GM23338 (cell line): ENCODE data around the gene ME2. TPM values are rescaled to one million over a fixed set of nuclear protein-coding genes. Genes with fewer than 3 reads are reported as not detected.

Experiments
- ATAC-seq: fragments of 200-7000 bp; cut with Tn5 transposase; 3 replicates; pipeline ENCODE4 v1.9.1; 2020
- DNase-seq: peaks from one replicate; pipeline ENCODE4 v3.0.0-alpha.2; 2015; ENCODE audit warnings: low spot score
- H2AFZ ChIP-seq: fragments of 200-600 bp; sonication (generic); 2 replicates; pipeline ENCODE4 v1.8.0; 2016; ENCODE audit warnings: antibody characterized with exemption, mild to moderate bottlenecking, moderate library complexity
- H3F3A ChIP-seq: fragments of 200-600 bp; sonication (generic); replicated peaks from 2 replicates; pipeline ENCODE4 v1.8.0; 2017; ENCODE audit warnings: antibody characterized with exemption, mixed run types, low read depth
- H3K27ac ChIP-seq: fragments of 200-600 bp; sonication (generic); 2 replicates; pipeline ENCODE4 v1.6.1; 2016; ENCODE audit warnings: low read depth
- H3K27me3 ChIP-seq: fragments of 200-600 bp; sonication (generic); 2 replicates; pipeline ENCODE4 v1.8.0; 2016; ENCODE audit warnings: mild to moderate bottlenecking, mixed run types, moderate library complexity; ENCODE audit not compliant: insufficient read depth
- H3K36me3 ChIP-seq: fragments of 200-600 bp; sonication (generic); 2 replicates; pipeline ENCODE4 v1.8.0; 2016; ENCODE audit warnings: mild to moderate bottlenecking; ENCODE audit not compliant: insufficient read depth
- H3K4me1 ChIP-seq: fragments of 200-600 bp; sonication (generic); 2 replicates; pipeline ENCODE4 v1.8.0; 2016; ENCODE audit warnings: mild to moderate bottlenecking, moderate library complexity; ENCODE audit not compliant: insufficient read depth
- H3K4me2 ChIP-seq: fragments of 200-600 bp; sonication (generic); 2 replicates; pipeline ENCODE4 v1.7.1; 2017; ENCODE audit warnings: mixed run types
- H3K4me3 ChIP-seq: fragments of 200-600 bp; sonication (generic); 2 replicates; pipeline ENCODE4 v1.6.1; 2016; ENCODE audit warnings: mixed run types
- H3K79me2 ChIP-seq: fragments of 200-600 bp; sonication (generic); replicated peaks from 2 replicates; pipeline ENCODE4 v1.8.0; 2017; ENCODE audit warnings: mild to moderate bottlenecking; ENCODE audit not compliant: insufficient read depth
- H3K9me2 ChIP-seq: fragments of 200-600 bp; sonication (generic); 2 replicates; pipeline ENCODE4 v1.8.0; 2017; ENCODE audit not compliant: insufficient read depth
- H4K20me1 ChIP-seq: fragments of 200-600 bp; sonication (generic); replicated peaks from 2 replicates; pipeline ENCODE4 v1.8.0; 2017; ENCODE audit warnings: mild to moderate bottlenecking; ENCODE audit not compliant: insufficient read depth
- H3K27ac Mint-ChIP-seq: 2 replicates; pipeline ENCODE4 v1.8.0; 2020; ENCODE audit warnings: inconsistent platforms, mild to moderate bottlenecking, moderate library complexity, mixed read lengths
- H3K27me3 Mint-ChIP-seq: 3 replicates; pipeline ENCODE4 v1.8.0; 2022; ENCODE audit warnings: low read depth, mild to moderate bottlenecking, moderate library complexity, mixed read lengths, inconsistent platforms; ENCODE audit not compliant: insufficient read depth, poor library complexity
- H3K36me3 Mint-ChIP-seq: 3 replicates; pipeline ENCODE4 v1.8.0; 2021; ENCODE audit warnings: low read depth, mild to moderate bottlenecking, inconsistent platforms, moderate library complexity, mixed read lengths
- H3K4me1 Mint-ChIP-seq: 3 replicates; pipeline ENCODE4 v1.8.0; 2020; ENCODE audit warnings: mild to moderate bottlenecking, inconsistent platforms, mixed read lengths
- H3K4me3 Mint-ChIP-seq: 3 replicates; pipeline ENCODE4 v1.8.0; 2021; ENCODE audit warnings: moderate library complexity, mild to moderate bottlenecking, inconsistent platforms, mixed read lengths
- H3K9me3 Mint-ChIP-seq: 3 replicates; pipeline ENCODE4 v1.8.0; 2020; ENCODE audit warnings: moderate library complexity, mild to moderate bottlenecking, inconsistent platforms, mixed read lengths
- CREB1 ChIP-seq: fragments of 250-450 bp; sonication (Bioruptor Pico); IDR thresholded peaks from 2 replicates; pipeline ENCODE4 v1.5.0; 2020; ENCODE audit warnings: low read depth, mild to moderate bottlenecking, moderate library complexity
- CTCF ChIP-seq, 2 experiments: fragments of 200-600 bp in 1 of 2; sonication (generic) in 1 of 2; conservative IDR thresholded peaks; 2 replicates each; pipeline versions ENCODE4 v1.5.1 to v1.6.1; 2016 to 2017; ENCODE audit warnings: antibody characterized with exemption in 2 of 2, low read depth in 2 of 2, mild to moderate bottlenecking in 2 of 2, moderate library complexity in 1 of 2
- EZH2 ChIP-seq: fragments of 200-600 bp; sonication (generic); IDR thresholded peaks from one replicate; pipeline ENCODE4 v1.8.0; 2017; ENCODE audit warnings: antibody characterized with exemption, mild to moderate bottlenecking, low read depth; ENCODE audit not compliant: unreplicated experiment
- EZH2phosphoT487 ChIP-seq: fragments of 200-600 bp; sonication (generic); IDR thresholded peaks from one replicate; pipeline ENCODE4 v1.8.1; 2018; ENCODE audit warnings: antibody characterized with exemption; ENCODE audit not compliant: unreplicated experiment
- JUNB ChIP-seq: IDR thresholded peaks from one replicate; pipeline ENCODE4 v1.6.1; 2016; ENCODE audit warnings: antibody characterized with exemption; ENCODE audit not compliant: unreplicated experiment
- NANOG ChIP-seq: IDR thresholded peaks from 2 replicates; pipeline ENCODE4 v1.6.1; 2016; ENCODE audit warnings: antibody characterized with exemption, borderline replicate concordance
- POLR2AphosphoS5 ChIP-seq: IDR thresholded peaks from 2 replicates; pipeline ENCODE4 v1.6.1; 2016; ENCODE audit warnings: antibody characterized with exemption, low read depth
- REST ChIP-seq: IDR thresholded peaks from one replicate; pipeline ENCODE4 v1.6.1; 2018; ENCODE audit warnings: antibody characterized with exemption; ENCODE audit not compliant: unreplicated experiment
- STAT1 ChIP-seq: IDR thresholded peaks from one replicate; pipeline ENCODE4 v1.6.1; 2016; ENCODE audit warnings: antibody characterized with exemption; ENCODE audit not compliant: unreplicated experiment
- ZNF114 ChIP-seq: fragments of 250-450 bp; sonication (Bioruptor Pico); IDR thresholded peaks from 2 replicates; pipeline ENCODE4 v1.5.0; 2020; ENCODE audit warnings: mild to moderate bottlenecking, moderate library complexity
- ZNF331 ChIP-seq: fragments of 250-450 bp; sonication (Bioruptor Pico); IDR thresholded peaks from 2 replicates; pipeline ENCODE4 v1.5.0; 2020; ENCODE audit warnings: low read depth, mild to moderate bottlenecking, moderate library complexity
- ZNF462 ChIP-seq: fragments of 250-450 bp; sonication (Bioruptor Pico); IDR thresholded peaks from 2 replicates; pipeline ENCODE4 v1.5.0; 2020; ENCODE audit warnings: mild to moderate bottlenecking, moderate library complexity
- polyA plus RNA-seq: library from polyadenylated mRNA; unstranded; fragments of >200 nt; fragmentation: Nextera tagmentation; extraction: Ambion mirVana; gene quantifications from 2 replicates; pipeline ENCODE4 v1.2.1, GENCODE V29; 2016
- total RNA-seq: library from RNA; depleted of rRNA; stranded (reverse); fragments of >200 nt; shearing (Covaris generic); gene quantifications from 2 replicates; pipeline ENCODE4 v1.2.3, GENCODE V29; 2014
- TF ChIP-seq, protein P1 (sequence below): IDR thresholded peaks from 2 replicates; pipeline ENCODE4 v1.6.1; 2016; ENCODE audit warnings: antibody characterized with exemption

ME2 gene
- total and polyA plus RNA-seq, 2 experiments from 2014 or later = 61.0 to 102 TPM

- no peaks in the 10 kb centered on the region for H3K36me3 Mint-ChIP-seq
- H2AFZ ChIP-seq = no peak overlapping the region
- H3K4me3 ChIP-seq = no peak overlapping the region
- no peaks in the 10 kb centered on the region for H4K20me1 ChIP-seq
- H3K9me3 Mint-ChIP-seq = no peaks in the 10 kb centered on the region
- H3K4me1 ChIP-seq = 0 out of 2 replicates have a peak, but pooled peaks cover 4% of the 10 kb centered on the region
- ATAC-seq (no peak), DNase-seq (no peak)
- H3K9me2 ChIP-seq = 0 out of 2 replicates have a peak, but pooled peaks cover 4% of the 10 kb centered on the region
- H3K4me2 ChIP-seq = no peak overlapping the region
- TF ChIP-seq EZH2phosphoT487 (no peak), CTCF (conservative IDR thresholded peaks at IDR 0.05; ENCODE audit: low read depth in 2 of 2) (no peak), CREB1 (CRISPR knock-in tag) (no peak), REST (no peak), JUNB (no peak), STAT1 (no peak), ZNF114 (CRISPR knock-in tag) (no peak), ZNF462 (CRISPR knock-in tag) (no peak), NANOG (no peak), EZH2 (no peak), POLR2AphosphoS5 (no peak), ZNF331 (no peak)
- TF ChIP-seq, protein P1, sequence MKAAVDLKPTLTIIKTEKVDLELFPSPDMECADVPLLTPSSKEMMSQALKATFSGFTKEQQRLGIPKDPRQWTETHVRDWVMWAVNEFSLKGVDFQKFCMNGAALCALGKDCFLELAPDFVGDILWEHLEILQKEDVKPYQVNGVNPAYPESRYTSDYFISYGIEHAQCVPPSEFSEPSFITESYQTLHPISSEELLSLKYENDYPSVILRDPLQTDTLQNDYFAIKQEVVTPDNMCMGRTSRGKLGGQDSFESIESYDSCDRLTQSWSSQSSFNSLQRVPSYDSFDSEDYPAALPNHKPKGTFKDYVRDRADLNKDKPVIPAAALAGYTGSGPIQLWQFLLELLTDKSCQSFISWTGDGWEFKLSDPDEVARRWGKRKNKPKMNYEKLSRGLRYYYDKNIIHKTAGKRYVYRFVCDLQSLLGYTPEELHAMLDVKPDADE = no peak
- no peak overlapping the region for H3K27ac ChIP-seq
- peaks cover 7% of the 10 kb centered on the region for H3K4me1 Mint-ChIP-seq
- H3K27ac Mint-ChIP-seq = no peak overlapping the region
- H3K27me3 Mint-ChIP-seq = no peaks in the 10 kb centered on the region
- H3K36me3 ChIP-seq = no peaks in the 10 kb centered on the region
- H3K79me2 ChIP-seq = no peaks in the 10 kb centered on the region
- H3K27me3 ChIP-seq = no peaks in the 10 kb centered on the region
- no peaks in the 10 kb centered on the region for H3F3A ChIP-seq
- H3K4me3 Mint-ChIP-seq = no peak overlapping the region
Observed at GRCh38 chr18:50871846-50872245, 7.1 kb upstream of the ME2 start.
